CD4-positive, alpha-beta T cell (primary cell): ENCODE data around the gene ZNF556. TPM values are rescaled to one million over a fixed set of nuclear protein-coding genes. Genes with fewer than 3 reads are reported as not detected.

ENCODE experiments used
- ATAC-seq: fragments of 200-7000 bp; cut with Tn5 transposase; one replicate; pipeline ENCODE4 v1.10.0; 2022; ENCODE audit warnings: mild to moderate bottlenecking; ENCODE audit not compliant: poor library complexity
- CTCF ChIA-PET: fragments of 350-600 bp; sonication (Branson Sonifier 250); formaldehyde crosslinking; loops from one replicate; lab custom pipeline; 2021; ENCODE audit warnings: antibody characterized with exemption, inconsistent platforms; lab: Charles Lee
- POLR2A ChIA-PET: fragments of 350-600 bp; sonication (Branson Sonifier 250); formaldehyde crosslinking; loops from one replicate; lab custom pipeline; 2021; ENCODE audit warnings: antibody characterized with exemption, inconsistent platforms; lab: Charles Lee
- DNase-seq, 14 experiments: peaks; one replicate each; pipeline ENCODE4 v3.0.0-alpha.2; 2013 to 2020; ENCODE audit warnings: mixed read lengths in 2 of 14
- H3K27ac ChIP-seq, 2 donors: one replicate each; pipeline versions ENCODE4 v1.5.1 to v1.7.0; 2013; ENCODE audit warnings: low read length in 2 of 2, low read depth in 1 of 2, mild to moderate bottlenecking in 1 of 2
- H3K27me3 ChIP-seq, 2 experiments: 1 replicate in 1 of 2; 2 replicates in 1 of 2; pipeline versions ENCODE4 v1.6.1 to v1.7.0; 2013; ENCODE audit warnings: low read length in 2 of 2, control low read depth in 1 of 2, mild to moderate bottlenecking in 1 of 2, moderate library complexity in 1 of 2; ENCODE audit not compliant: insufficient read depth in 2 of 2, control insufficient read depth in 1 of 2
- H3K36me3 ChIP-seq: one replicate; pipeline ENCODE4 v1.6.1; 2013; ENCODE audit warnings: low read length, control low read depth; ENCODE audit not compliant: insufficient read depth
- H3K4me1 ChIP-seq: one replicate; pipeline ENCODE4 v1.6.1; 2013; ENCODE audit warnings: low read length, control low read depth; ENCODE audit not compliant: insufficient read depth
- H3K4me3 ChIP-seq: one replicate; pipeline ENCODE4 v1.5.1; 2013; ENCODE audit warnings: mild to moderate bottlenecking, low read length, moderate library complexity
- H3K9me3 ChIP-seq, 2 experiments: 1 replicate in 1 of 2; 2 replicates in 1 of 2; pipeline versions ENCODE4 v1.6.1 to v1.7.0; 2013; ENCODE audit warnings: low read length in 2 of 2, mild to moderate bottlenecking in 2 of 2, control low read depth in 1 of 2, moderate library complexity in 1 of 2; ENCODE audit not compliant: control insufficient read depth in 1 of 2, insufficient read depth in 1 of 2
- H3K27ac Mint-ChIP-seq: one replicate; pipeline ENCODE4 v1.8.0; 2020; ENCODE audit warnings: mixed read lengths
- H3K27me3 Mint-ChIP-seq: one replicate; pipeline ENCODE4 v1.8.0; 2021; ENCODE audit warnings: mixed read lengths
- H3K36me3 Mint-ChIP-seq: one replicate; pipeline ENCODE4 v1.8.0; 2021; ENCODE audit warnings: low read depth, mixed read lengths
- H3K4me1 Mint-ChIP-seq: one replicate; pipeline ENCODE4 v1.8.0; 2021; ENCODE audit warnings: low read depth, mixed read lengths
- H3K4me3 Mint-ChIP-seq: one replicate; pipeline ENCODE4 v1.8.0; 2020; ENCODE audit warnings: mild to moderate bottlenecking, mixed read lengths
- H3K9me3 Mint-ChIP-seq: one replicate; pipeline ENCODE4 v1.8.0; 2020; ENCODE audit warnings: mixed read lengths
- intact Hi-C, 2 experiments: fragments of 100-400 bp; cut with DNase I in 1 of 2; cut with micrococcal nuclease in 1 of 2; formaldehyde crosslinking; loops; one replicate each; pipeline versions ENCODE4 v1.15.1 to v1.9.0; 2023 to 2025; cut with DNase I, micrococcal nuclease
- total RNA-seq, 174 experiments: library from RNA in 2 of 174; stranded (reverse) in 2 of 174; gene quantifications; one replicate each; pipeline ENCODE4 v1.2.3 and lab custom pipeline; 2021 to 2026
- TF ChIP-seq, protein P1 (sequence below): fragments of 200-600 bp; IDR thresholded peaks from one replicate; pipeline ENCODE4 v1.8.0; 2022; ENCODE audit warnings: antibody characterized with exemption, mild to moderate bottlenecking

Gene ZNF556
- total RNA-seq, 2 experiments from 2014 or later, result not detected

DNA sequence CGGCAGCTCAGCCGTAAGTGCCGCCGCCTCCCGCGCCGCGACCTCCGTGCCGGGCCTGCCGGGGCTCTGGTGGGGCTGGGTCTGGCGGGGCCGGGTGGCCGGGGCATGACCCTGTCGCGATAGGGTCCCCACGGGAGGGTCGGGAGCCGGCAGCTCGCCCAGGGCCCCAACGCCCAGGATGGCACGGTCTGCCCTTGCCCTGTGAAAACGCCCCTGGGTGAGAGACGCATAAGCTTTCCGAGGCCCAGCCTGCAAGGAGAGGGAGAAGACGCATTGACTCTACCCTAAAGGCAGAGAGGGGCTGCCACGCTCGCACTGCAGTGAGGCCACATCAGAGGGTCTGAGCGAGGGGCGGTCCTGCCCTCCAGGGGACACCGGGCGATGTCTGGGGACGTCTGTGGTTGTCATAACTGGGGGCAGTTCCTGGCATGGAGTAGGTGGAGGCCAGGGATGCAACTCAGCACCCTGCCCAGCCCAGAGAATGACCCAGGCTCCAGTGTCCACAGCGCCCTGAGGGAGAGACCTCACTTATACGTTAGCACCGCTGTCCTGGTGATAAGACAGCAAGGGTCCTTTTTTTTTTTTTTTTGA, 46.9 kb upstream of the ZNF556 start:
- intact Hi-C loops, result loop anchor here (2.0 kb wide), 2 partner anchors 19 to 21 kb away; partner anchors contain the start of gene ZNF555 (in 1 of the 2)
- Histone ChIP-seq H3K27ac (no peak overlapping the region), H3K36me3 (no peaks in the 10 kb centered on the region), H3K4me1 (peaks cover 17% of the 10 kb centered on the region), H3K9me3 (no peaks in the 10 kb centered on the region), H3K27me3 (no peaks in the 10 kb centered on the region), H3K4me3 (peak overlapping the region; percentile 69)
- ChIA-PET CTCF (interaction anchor here (0.7 to 2.3 kb wide), 6 partner anchors 21 to 131 kb away, joined by 3 to 11 read pairs (median 4); partner anchors contain the start of genes SGTA, THOP1 and ZNF555), POLR2A (interaction anchor here (2.3 kb wide), 1 partner anchor 21 kb away, joined by 12 read pairs; the partner anchor contains the start of gene ZNF555)
- peak overlapping the region; percentile 84 for H3K4me3 Mint-ChIP-seq
- H3K27me3 Mint-ChIP-seq, result no peaks in the 10 kb centered on the region
- TF ChIP-seq, protein P1, sequence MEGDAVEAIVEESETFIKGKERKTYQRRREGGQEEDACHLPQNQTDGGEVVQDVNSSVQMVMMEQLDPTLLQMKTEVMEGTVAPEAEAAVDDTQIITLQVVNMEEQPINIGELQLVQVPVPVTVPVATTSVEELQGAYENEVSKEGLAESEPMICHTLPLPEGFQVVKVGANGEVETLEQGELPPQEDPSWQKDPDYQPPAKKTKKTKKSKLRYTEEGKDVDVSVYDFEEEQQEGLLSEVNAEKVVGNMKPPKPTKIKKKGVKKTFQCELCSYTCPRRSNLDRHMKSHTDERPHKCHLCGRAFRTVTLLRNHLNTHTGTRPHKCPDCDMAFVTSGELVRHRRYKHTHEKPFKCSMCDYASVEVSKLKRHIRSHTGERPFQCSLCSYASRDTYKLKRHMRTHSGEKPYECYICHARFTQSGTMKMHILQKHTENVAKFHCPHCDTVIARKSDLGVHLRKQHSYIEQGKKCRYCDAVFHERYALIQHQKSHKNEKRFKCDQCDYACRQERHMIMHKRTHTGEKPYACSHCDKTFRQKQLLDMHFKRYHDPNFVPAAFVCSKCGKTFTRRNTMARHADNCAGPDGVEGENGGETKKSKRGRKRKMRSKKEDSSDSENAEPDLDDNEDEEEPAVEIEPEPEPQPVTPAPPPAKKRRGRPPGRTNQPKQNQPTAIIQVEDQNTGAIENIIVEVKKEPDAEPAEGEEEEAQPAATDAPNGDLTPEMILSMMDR, result no peak
- peak in 1 of 14 experiments; percentile 15 for DNase-seq
- H3K36me3 Mint-ChIP-seq, result peaks cover 6% of the 10 kb centered on the region
- H3K4me1 Mint-ChIP-seq, result peaks cover 8% of the 10 kb centered on the region
- no peaks in the 10 kb centered on the region for H3K9me3 Mint-ChIP-seq
- peak; percentile 5 for ATAC-seq
- H3K27ac Mint-ChIP-seq, result no peak overlapping the region

GRCh38 chr19:2822846-2823245, 44.3 kb upstream of the ZNF556 start:
- no peak overlapping the region for H3K4me3 Mint-ChIP-seq
- Histone ChIP-seq H3K4me1 (peaks cover 17% of the 10 kb centered on the region), H3K27me3 (no peaks in the 10 kb centered on the region), H3K27ac (no peak overlapping the region), H3K9me3 (no peaks in the 10 kb centered on the region), H3K4me3 (no peak overlapping the region), H3K36me3 (peaks cover 4% of the 10 kb centered on the region)
- no peaks in the 10 kb centered on the region for H3K27me3 Mint-ChIP-seq
- ATAC-seq (no peak), DNase-seq (no peak)
- intact Hi-C loops, result no loop called here
- H3K27ac Mint-ChIP-seq, result no peak overlapping the region
- CTCF ChIA-PET, result no interaction called here
- H3K4me1 Mint-ChIP-seq, result peaks cover 8% of the 10 kb centered on the region
- TF ChIP-seq, protein P1, result no peak
- H3K9me3 Mint-ChIP-seq, result no peaks in the 10 kb centered on the region
- peaks cover 30% of the 10 kb centered on the region for H3K36me3 Mint-ChIP-seq
- POLR2A ChIA-PET, result interaction anchor here (1.5 kb wide), 1 partner anchor 18 kb away, joined by 4 read pairs; the partner anchor contains the start of gene ZNF555

DNA sequence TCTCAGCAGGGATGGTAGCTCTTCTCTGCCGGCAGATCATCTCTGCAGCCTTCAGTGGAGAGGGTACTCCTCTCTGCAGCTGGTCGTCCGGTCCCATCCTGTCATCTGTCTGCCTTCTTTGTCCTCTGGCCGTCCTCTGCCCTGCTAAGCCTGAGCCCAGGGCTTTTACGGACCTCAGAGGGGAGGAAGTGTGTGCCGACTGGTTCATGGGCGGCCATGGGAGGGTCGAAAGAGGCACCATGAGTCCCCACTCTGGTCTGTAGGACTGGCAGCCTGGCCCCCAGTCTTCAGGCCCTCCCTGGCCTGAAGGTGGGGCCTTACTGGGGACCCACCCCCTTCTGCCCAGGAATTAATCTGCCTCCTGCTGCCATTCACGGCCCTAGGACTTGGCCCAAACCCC, 43.5 kb upstream of the ZNF556 start:
- POLR2A ChIA-PET, result no interaction called here
- DNase-seq (no peak), ATAC-seq (no peak)
- Histone ChIP-seq H3K36me3 (peaks cover 4% of the 10 kb centered on the region), H3K4me3 (no peak overlapping the region), H3K9me3 (no peaks in the 10 kb centered on the region), H3K4me1 (peaks cover 17% of the 10 kb centered on the region), H3K27ac (no peak overlapping the region), H3K27me3 (no peaks in the 10 kb centered on the region)
- Mint-ChIP-seq H3K27ac (no peak overlapping the region), H3K36me3 (peaks cover 38% of the 10 kb centered on the region), H3K27me3 (no peaks in the 10 kb centered on the region), H3K9me3 (no peaks in the 10 kb centered on the region), H3K4me1 (peaks cover 8% of the 10 kb centered on the region), H3K4me3 (no peak overlapping the region)
- CTCF ChIA-PET, result no interaction called here
- TF ChIP-seq, protein P1, result no peak
- intact Hi-C loops, result no loop called here
